Neutrophil (primary cell): ENCODE results near the gene UBASH3A.

Experiments used
- H3K27ac ChIP-seq: fragments of 200-600 bp; sonication (generic); 2 replicates; pipeline ENCODE4 v1.5.1; 2016; ENCODE audit warnings: mild to moderate bottlenecking, moderate library complexity
- H3K27me3 ChIP-seq: fragments of 200-600 bp; sonication (generic); 2 replicates; pipeline ENCODE4 v1.6.0; 2016; ENCODE audit warnings: mild to moderate bottlenecking
- H3K36me3 ChIP-seq: fragments of 200-600 bp; sonication (generic); 2 replicates; pipeline ENCODE4 v1.5.1; 2017
- H3K4me1 ChIP-seq, 2 experiments: fragments of 200-600 bp in 1 of 2; sonication (generic) in 1 of 2; 1 replicate in 1 of 2; 2 replicates in 1 of 2; pipeline versions ENCODE4 v1.5.1 to v1.6.1; 2013 to 2016; ENCODE audit warnings: low read depth in 1 of 2, low read length in 1 of 2, mild to moderate bottlenecking in 1 of 2, moderate library complexity in 1 of 2; ENCODE audit not compliant: control insufficient read depth in 1 of 2, insufficient read depth in 1 of 2
- H3K4me3 ChIP-seq, 2 experiments: fragments of 200-600 bp in 1 of 2; sonication (generic) in 1 of 2; 1 replicate in 1 of 2; 2 replicates in 1 of 2; pipeline ENCODE4 v1.5.1; 2013 to 2016; ENCODE audit warnings: low read depth in 1 of 2, low read length in 1 of 2, mild to moderate bottlenecking in 1 of 2, moderate library complexity in 1 of 2
- H3K9me3 ChIP-seq: fragments of 200-600 bp; sonication (generic); 2 replicates; pipeline ENCODE4 v1.5.1; 2016
- CTCF ChIP-seq: fragments of 200-600 bp; sonication (generic); IDR thresholded peaks from 2 replicates; pipeline ENCODE4 v1.5.1; 2016; ENCODE audit warnings: antibody characterized with exemption

Gene UBASH3A

GRCh38 chr21:42476388-42477331 is 73.0 kb downstream of the UBASH3A start:
- H3K27ac ChIP-seq = no peak overlapping the region
- no peaks in the 10 kb centered on the region for H3K4me1 ChIP-seq
- no peak overlapping the region for H3K4me3 ChIP-seq
- no peak for TF ChIP-seq CTCF
- H3K36me3 ChIP-seq = no peaks in the 10 kb centered on the region
- H3K27me3 ChIP-seq = no peaks in the 10 kb centered on the region
- H3K9me3 ChIP-seq = no peaks in the 10 kb centered on the region

GRCh38 chr21:42478504-42478903 is 74.8 kb downstream of the UBASH3A start:
- Histone ChIP-seq H3K9me3 (no peaks in the 10 kb centered on the region), H3K27ac (no peak overlapping the region), H3K4me3 (no peak overlapping the region), H3K27me3 (no peaks in the 10 kb centered on the region), H3K36me3 (no peaks in the 10 kb centered on the region), H3K4me1 (no peaks in the 10 kb centered on the region)
- TF ChIP-seq CTCF = no peak

GRCh38 chr21:42479582-42479981 is 75.9 kb downstream of the UBASH3A start:
- Histone ChIP-seq H3K27ac (no peak overlapping the region), H3K9me3 (no peaks in the 10 kb centered on the region), H3K36me3 (no peaks in the 10 kb centered on the region), H3K27me3 (no peaks in the 10 kb centered on the region), H3K4me1 (no peaks in the 10 kb centered on the region), H3K4me3 (no peak overlapping the region)
- TF ChIP-seq CTCF = no peak

GRCh38 chr21:42480736-42481135 is 77.0 kb downstream of the UBASH3A start:
- Histone ChIP-seq H3K27ac (no peak overlapping the region), H3K4me1 (no peaks in the 10 kb centered on the region), H3K36me3 (no peaks in the 10 kb centered on the region), H3K4me3 (no peak overlapping the region), H3K9me3 (no peaks in the 10 kb centered on the region), H3K27me3 (no peaks in the 10 kb centered on the region)
- no peak for TF ChIP-seq CTCF

GRCh38 chr21:42481169-42481568 is 77.5 kb downstream of the UBASH3A start:
- Histone ChIP-seq H3K9me3 (no peaks in the 10 kb centered on the region), H3K4me3 (no peak overlapping the region), H3K27ac (no peak overlapping the region), H3K4me1 (no peaks in the 10 kb centered on the region), H3K36me3 (no peaks in the 10 kb centered on the region), H3K27me3 (no peaks in the 10 kb centered on the region)
- no peak for TF ChIP-seq CTCF
